ENCODE results near the gene ADGRL1. TPM values are rescaled to one million over a fixed set of nuclear protein-coding genes. Genes with fewer than 3 reads are reported as not detected.

Gene ADGRL1
- total and polyA plus RNA-seq, 8 donors, result 6.0 to 24.5 (median 13.3) TPM

DNA sequence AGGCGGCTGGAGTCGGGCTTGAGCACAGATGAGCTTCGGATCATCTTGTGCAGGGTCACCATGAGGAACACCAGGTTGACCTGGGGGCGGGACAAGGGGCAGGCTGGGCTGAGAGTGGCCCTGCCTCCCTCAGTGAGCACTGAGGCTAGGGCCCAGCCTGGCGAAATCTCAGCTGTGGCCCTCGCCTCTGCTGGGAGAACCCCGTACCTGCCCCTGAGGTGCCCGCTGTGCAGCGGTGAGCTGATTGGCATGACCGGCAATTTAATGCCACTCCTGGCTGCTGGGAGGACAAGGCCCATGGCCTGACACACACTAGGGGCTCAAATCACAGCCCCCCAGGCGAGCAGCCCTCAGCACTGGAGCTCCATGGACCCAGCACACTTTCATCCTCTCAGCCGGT is 49.8 kb downstream of the ADGRL1 start:
- Histone ChIP-seq H3K4me3 (no peak overlapping the region), H3K27me3 (no peaks in the 10 kb centered on the region), H3K9me3 (no peaks in the 10 kb centered on the region), H3K27ac (no peak overlapping the region), H3K4me1 (no peaks in the 10 kb centered on the region), H3K36me3 (peaks cover 34 to 93% (median 90%) of the 10 kb centered on the region in 4 donors)
- WGBS, 5 donors, result 85 to 89% (median 87%) methylated on average over 5 to 12 of the region's 12 CpGs
- intact Hi-C loops (cut with DNase I; ENCODE audit: low total_unique reads), result no loop called here
- no peak for TF ChIP-seq EP300 (IDR thresholded peaks at IDR 0.05)
- no peak for TF ChIP-seq POLR2AphosphoS5 (IDR thresholded peaks at IDR 0.05)
- no peak for TF ChIP-seq POLR2A (IDR thresholded peaks at IDR 0.05)
- TF ChIP-seq, protein P1, sequence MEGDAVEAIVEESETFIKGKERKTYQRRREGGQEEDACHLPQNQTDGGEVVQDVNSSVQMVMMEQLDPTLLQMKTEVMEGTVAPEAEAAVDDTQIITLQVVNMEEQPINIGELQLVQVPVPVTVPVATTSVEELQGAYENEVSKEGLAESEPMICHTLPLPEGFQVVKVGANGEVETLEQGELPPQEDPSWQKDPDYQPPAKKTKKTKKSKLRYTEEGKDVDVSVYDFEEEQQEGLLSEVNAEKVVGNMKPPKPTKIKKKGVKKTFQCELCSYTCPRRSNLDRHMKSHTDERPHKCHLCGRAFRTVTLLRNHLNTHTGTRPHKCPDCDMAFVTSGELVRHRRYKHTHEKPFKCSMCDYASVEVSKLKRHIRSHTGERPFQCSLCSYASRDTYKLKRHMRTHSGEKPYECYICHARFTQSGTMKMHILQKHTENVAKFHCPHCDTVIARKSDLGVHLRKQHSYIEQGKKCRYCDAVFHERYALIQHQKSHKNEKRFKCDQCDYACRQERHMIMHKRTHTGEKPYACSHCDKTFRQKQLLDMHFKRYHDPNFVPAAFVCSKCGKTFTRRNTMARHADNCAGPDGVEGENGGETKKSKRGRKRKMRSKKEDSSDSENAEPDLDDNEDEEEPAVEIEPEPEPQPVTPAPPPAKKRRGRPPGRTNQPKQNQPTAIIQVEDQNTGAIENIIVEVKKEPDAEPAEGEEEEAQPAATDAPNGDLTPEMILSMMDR (IDR thresholded peaks at IDR 0.05), result no peak
- DNase-seq, result no peak

DNA sequence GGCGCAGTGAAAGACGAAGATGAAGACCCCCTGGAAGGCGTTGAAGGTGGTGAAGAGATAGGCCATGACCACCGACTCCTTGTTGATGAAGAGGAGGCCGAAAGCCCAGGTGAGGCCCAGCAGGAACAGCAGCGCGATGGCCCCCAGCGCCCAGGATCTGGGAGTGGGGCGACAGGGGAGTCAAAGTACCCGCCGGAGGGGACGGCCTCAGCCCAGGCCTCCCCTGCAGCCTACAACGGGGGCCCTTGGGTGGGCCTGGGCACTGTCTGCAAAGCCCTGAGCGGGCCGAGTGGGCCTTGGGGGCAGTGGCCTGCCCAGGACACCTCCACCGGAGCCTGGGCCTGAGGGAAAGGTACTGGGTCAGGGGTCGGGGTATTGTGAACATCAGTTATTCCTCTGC is 50.6 kb downstream of the ADGRL1 start:
- TF ChIP-seq, protein P1 (IDR thresholded peaks at IDR 0.05), result no peak
- no peak for TF ChIP-seq EP300 (IDR thresholded peaks at IDR 0.05)
- TF ChIP-seq POLR2A (IDR thresholded peaks at IDR 0.05), result no peak
- no peak for TF ChIP-seq POLR2AphosphoS5 (IDR thresholded peaks at IDR 0.05)
- intact Hi-C loops (cut with DNase I; ENCODE audit: low total_unique reads), result no loop called here
- Histone ChIP-seq H3K36me3 (peaks cover 34 to 93% (median 90%) of the 10 kb centered on the region in 4 donors), H3K27me3 (no peaks in the 10 kb centered on the region), H3K9me3 (no peaks in the 10 kb centered on the region), H3K4me1 (peaks cover 0 to 5% (median 4%) of the 10 kb centered on the region in 4 donors), H3K27ac (no peak overlapping the region), H3K4me3 (no peak overlapping the region)
- 92 to 97% (median 93%) methylated on average over 15 to 17 of the region's 17 CpGs for WGBS, 5 donors
- DNase-seq, result no peak

DNA sequence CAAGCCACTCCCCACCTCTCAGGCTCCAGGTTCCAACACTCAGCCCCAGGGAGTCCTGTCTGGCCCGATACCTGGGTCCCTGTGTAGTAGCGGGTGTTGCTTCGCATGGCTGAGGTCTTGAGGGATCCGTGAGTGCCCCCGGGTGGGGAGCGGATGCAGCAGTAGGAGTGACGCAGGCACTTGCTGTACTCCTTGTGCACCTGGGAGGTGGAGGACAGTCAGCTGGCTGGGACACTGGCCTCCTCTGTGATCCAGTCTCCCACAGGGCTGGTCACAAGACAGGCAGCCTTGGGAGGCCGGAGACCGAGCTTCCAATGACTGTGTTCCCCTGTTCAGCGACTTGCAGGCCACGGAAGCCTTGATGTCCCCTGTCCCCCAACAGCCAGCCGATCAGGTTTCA is 53.3 kb downstream of the ADGRL1 start:
- no peaks in the 10 kb centered on the region for H3K27me3 ChIP-seq
- no peak for DNase-seq
- H3K9me3 ChIP-seq, result no peaks in the 10 kb centered on the region
- intact Hi-C loops (cut with DNase I; ENCODE audit: low total_unique reads), result no loop called here
- 92 to 95% (median 93%) methylated on average over 6 to 12 of the region's 12 CpGs for WGBS, 5 donors
- TF ChIP-seq EP300 (IDR thresholded peaks at IDR 0.05), result no peak
- no peak for TF ChIP-seq POLR2AphosphoS5 (IDR thresholded peaks at IDR 0.05)
- TF ChIP-seq, protein P1 (IDR thresholded peaks at IDR 0.05), result no peak
- no peak for TF ChIP-seq POLR2A (IDR thresholded peaks at IDR 0.05)
- peaks cover 22 to 32% (median 28%) of the 10 kb centered on the region in 4 donors for H3K4me1 ChIP-seq
- no peak overlapping the region for H3K27ac ChIP-seq
- H3K4me3 ChIP-seq, result no peak overlapping the region
- peaks cover 25 to 67% (median 64%) of the 10 kb centered on the region in 4 donors for H3K36me3 ChIP-seq

DNA sequence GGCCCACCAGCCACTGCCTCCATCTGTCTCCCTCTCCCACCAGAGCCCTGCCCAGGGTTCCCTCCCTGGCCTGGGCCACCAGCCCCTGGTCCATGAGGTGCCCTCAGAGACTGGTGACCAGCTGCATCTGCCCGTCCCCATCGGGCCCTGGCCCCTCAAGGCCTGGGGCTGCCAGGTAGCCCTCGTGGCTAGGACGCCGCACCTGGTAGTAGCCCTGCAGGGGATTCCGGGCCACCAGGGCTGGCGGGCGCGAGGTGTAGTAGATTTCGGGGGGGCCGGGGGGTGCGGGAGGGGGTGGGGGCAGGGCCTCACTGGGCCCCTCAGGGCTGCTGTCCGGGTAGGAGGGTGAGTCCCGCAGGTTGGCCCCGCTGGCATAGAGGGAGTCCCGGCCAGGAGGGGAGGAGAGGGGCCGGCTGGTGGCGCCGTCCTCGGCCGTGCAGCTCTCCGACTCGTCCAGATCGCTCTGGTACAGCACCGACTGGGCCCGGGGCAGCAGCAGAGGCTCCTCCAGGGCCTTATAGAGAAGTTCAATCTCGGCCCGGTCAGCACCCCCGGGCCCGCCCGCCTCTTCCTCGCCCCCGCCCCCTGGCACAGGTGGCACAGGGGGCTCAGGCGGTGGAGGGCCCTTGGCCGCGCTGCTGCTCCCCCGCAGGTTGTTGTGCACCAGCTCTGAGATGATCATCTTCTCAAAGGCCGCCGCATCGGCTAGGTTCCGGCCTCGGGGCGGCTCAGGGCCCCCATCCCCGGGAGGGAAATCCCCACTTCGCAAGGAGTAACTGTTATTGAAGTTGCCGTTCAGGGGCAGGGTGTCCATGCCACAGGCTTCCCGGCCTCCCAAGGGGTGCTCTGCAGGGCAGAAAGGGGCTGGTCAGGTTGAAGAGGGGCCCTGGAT is 55.0 kb downstream of the ADGRL1 start:
- Histone ChIP-seq H3K4me3 (no peak overlapping the region), H3K4me1 (peaks cover 22 to 33% (median 28%) of the 10 kb centered on the region in 4 donors), H3K9me3 (no peaks in the 10 kb centered on the region), H3K27ac (peak overlapping the region in 3 of 5 donors; percentile 74 to 78 (median 76)), H3K36me3 (peaks cover 9 to 50% (median 47%) of the 10 kb centered on the region in 4 donors), H3K27me3 (no peaks in the 10 kb centered on the region)
- TF ChIP-seq POLR2A (IDR thresholded peaks at IDR 0.05), result no peak
- TF ChIP-seq, protein P1 (IDR thresholded peaks at IDR 0.05), result no peak
- no peak for TF ChIP-seq EP300 (IDR thresholded peaks at IDR 0.05)
- no peak for TF ChIP-seq POLR2AphosphoS5 (IDR thresholded peaks at IDR 0.05)
- no peak for DNase-seq
- WGBS, 5 donors, result 90 to 95% (median 92%) methylated on average over 17 to 47 of the region's 47 CpGs
- intact Hi-C loops (cut with DNase I; ENCODE audit: low total_unique reads), result no loop called here

Data from stomach (tissue), 9 donors.